GM18951 (cell line): ENCODE measurements around the gene STEAP1B.
"Not testable (repeated sequence)": the region's sequence is repeated elsewhere in the genome, so short reads cannot be mapped to it uniquely, and the experiment has no call there.

Source experiments
- POLR2A ChIP-seq: IDR thresholded peaks from 4 replicates; pipeline ENCODE4 v1.6.1; 2011; ENCODE audit warnings: mild to moderate bottlenecking; ENCODE audit not compliant: insufficient read length, insufficient read depth; ENCODE audit errors: extremely low read depth
- in situ Hi-C: fragments of 300-500 bp; cut with MboI; formaldehyde crosslinking; loops from one replicate; pipeline ENCODE4 v1.12.0; 2022; ENCODE audit warnings: low sequenced_read_pairs, mixed read lengths, inconsistent platforms; ENCODE audit not compliant: unreplicated experiment

Gene STEAP1B

DNA sequence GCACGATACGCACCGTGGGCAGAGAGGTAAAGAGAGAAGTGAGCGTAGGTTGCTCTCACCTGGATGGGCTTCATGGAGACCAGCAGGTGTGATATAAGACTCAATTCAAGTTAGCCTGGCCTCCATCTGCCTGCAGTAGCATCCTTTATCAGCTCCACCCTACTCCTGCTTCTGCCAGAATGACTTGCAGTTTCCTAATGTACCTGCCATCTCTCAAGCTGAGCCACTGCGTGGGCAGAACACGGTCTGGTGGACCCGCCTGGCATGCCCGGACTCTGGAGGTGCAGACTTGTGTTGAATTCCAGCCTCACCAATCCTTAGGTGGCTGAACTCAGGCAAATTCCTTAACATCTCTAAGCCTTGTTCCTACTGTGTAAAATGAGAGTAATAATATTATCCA lies 64.3 kb downstream of the STEAP1B start:
- in situ Hi-C loops = no loop called here
- TF ChIP-seq POLR2A = no peak

- in situ Hi-C loops = no loop called here
- no peak for TF ChIP-seq POLR2A
Measured at GRCh38 chr7:22435105-22435504, 64.9 kb downstream of the STEAP1B start.

DNA sequence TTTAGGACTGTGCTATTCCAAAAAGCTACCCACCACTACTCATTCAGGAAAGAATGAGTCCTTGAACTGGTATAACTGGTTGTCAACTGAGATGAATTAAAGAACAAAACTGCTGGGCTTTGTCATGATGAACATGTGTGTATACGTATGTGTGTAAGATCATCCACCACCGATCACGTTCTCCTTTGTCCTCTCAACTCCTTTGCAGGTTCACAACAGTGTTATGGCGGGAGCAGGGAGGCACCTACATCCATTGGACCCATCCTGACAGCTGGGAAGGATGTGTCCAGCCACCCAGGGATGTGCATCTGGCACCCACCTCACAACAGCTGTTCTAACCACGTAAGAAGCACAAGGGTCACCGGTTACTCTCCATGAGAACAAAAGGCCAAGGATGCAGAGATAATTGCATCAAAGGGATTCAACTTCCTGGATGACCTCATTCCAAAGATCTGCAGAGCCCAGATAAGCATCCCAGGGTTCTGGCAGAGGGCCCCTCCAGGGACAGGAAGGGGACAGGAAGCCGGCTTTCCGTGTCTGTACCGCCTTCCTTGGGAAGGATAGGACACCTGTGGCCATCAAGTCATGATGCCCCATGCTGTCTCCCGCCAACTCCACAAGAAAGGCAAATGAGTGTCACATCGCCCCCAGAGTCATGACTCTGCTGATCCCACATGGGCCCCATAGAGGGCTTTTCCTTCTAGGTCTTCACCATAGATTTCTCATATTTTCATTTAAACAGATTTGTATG lies 66.1 kb downstream of the STEAP1B start:
- TF ChIP-seq POLR2A = no peak
- in situ Hi-C loops = no loop called here

DNA sequence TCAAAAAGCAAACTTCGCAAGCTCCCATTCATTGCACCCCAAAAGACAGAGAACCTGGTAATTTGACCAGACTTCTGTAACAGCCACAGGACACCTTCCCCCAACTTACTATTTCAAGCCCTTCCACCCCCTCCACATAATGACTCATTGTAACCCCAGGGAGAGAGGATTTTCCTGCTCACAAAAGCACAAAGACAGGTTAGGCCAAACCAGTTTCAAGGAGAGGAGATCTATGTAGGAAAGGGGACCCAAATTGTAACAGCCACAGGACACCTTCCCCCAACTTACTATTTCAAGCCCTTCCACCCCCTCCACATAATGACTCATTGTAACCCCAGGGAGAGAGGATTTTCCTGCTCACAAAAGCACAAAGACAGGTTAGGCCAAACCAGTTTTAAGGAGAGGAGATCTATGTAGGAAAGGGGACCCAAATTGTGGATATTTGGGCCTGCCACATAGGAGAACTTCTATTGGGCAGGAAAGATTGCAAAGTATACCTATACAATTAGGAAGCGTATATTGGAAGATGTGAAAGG lies 66.8 kb downstream of the STEAP1B start:
- in situ Hi-C loops = not testable (repeated sequence)

DNA sequence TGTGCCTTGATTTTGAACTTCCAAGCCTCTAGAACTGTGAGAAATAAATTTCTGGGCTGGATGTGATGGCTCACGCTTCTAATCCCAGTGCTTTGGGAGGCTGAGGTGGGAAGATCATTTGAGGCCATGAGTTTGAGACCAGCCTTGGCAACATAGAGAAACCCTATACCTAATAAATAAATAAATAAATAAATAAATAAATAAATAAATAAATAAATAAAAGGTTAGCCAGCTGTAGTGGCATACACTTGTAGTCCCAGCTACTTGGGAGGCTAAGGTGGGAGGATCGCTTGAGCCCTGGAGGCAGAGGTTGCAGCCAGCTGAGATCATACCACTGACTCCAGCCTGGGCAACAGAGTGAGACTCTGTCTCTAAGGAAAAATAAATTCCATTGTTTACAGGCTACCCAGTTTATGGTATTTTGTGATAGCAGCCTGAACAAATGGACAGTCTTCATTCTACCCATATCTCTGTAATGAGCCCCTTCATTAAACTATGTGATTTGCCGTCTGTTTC lies 67.7 kb downstream of the STEAP1B start:
- TF ChIP-seq POLR2A = no peak
- in situ Hi-C loops = no loop called here

- TF ChIP-seq POLR2A = no peak
- in situ Hi-C loops = no loop called here
Measured at GRCh38 chr7:22430457-22430856, 69.5 kb downstream of the STEAP1B start.

GRCh38 chr7:22429386-22429785 lies 70.6 kb downstream of the STEAP1B start:
- TF ChIP-seq POLR2A = no peak
- in situ Hi-C loops = no loop called here

DNA sequence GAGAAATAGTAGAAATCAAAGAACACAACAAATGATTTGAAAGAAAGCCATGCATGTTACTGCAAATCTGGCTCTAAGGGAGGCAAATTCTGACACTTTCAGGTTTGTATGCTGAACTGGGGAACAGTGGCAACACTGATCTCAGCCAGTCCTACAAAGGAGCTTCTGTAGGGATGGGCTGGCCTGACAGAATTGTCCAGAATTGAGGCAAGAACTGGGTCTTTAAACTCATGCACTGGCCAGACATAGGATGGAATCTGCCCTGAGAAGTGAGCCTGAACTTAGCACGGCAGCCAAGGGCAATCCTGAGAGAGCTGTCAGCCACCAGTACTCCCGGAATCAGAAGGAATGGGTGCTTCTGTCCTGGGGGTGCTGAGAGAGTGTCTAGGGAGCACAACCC lies 72.1 kb downstream of the STEAP1B start:
- in situ Hi-C loops = no loop called here
- TF ChIP-seq POLR2A = no peak

DNA sequence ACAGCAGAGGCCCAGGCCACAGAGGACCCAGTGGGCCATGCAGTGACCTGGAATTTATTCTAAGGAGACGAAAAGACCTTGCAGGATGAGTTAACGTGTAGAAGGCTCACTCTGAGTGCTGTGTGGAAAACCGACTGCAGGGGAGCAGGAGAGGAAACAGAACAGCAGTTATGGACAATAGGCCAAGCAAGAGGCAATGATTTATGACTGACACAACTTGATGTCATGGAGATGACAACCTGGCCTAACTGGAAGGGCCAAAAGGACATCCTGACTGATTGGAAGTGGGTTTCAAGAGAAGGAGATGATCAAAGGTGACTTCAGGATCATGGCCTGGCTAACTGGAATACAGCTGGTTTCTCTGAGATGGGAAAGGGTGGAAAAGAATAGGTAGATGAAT lies 72.9 kb downstream of the STEAP1B start:
- no peak for TF ChIP-seq POLR2A
- in situ Hi-C loops = no loop called here

GRCh38 chr7:22426463-22427094 lies 73.4 kb downstream of the STEAP1B start:
- no peak for TF ChIP-seq POLR2A
- in situ Hi-C loops = no loop called here

DNA sequence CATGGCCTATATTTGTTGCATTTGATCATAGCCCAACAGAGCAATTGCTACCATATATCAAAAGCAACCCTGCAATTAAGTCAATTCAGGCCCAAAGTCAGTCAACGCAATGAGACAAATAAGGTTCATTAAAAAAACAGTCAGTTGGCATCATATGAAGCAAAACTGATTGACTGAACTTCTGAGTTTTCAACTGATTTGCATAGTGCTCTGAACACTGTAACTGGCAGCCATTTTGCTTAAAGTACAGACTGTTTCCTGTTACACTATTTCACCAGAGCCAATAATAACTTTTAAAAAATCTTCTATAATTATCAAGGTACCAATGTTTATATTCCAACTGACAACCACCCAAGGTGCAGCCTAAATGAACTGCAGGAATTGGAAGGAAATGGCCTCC lies 74.6 kb downstream of the STEAP1B start:
- TF ChIP-seq POLR2A = no peak
- in situ Hi-C loops = no loop called here

- no peak for TF ChIP-seq POLR2A
- in situ Hi-C loops = no loop called here
Measured at GRCh38 chr7:22422831-22423615, 77.0 kb downstream of the STEAP1B start.

GRCh38 chr7:22420973-22421635 lies 78.9 kb downstream of the STEAP1B start:
- in situ Hi-C loops = no loop called here
- TF ChIP-seq POLR2A = no peak
